DMS153 treated with DMSO at 0.1 percent for 48 hours (cell line): ENCODE results near the gene CXorf65.

ENCODE experiments used
- DNase-seq: peaks from one replicate; lab custom pipeline; 2025; ENCODE audit not compliant: unreplicated experiment; lab: John Stamatoyannopoulos, UW

CXorf65 gene

GRCh38 chrX:71067712-71068043 lies 38.9 kb downstream of the CXorf65 start:
- DNase-seq, result no peak

GRCh38 chrX:71067089-71067488 lies 39.5 kb downstream of the CXorf65 start:
- DNase-seq, result no peak

- no peak for DNase-seq
Measured at GRCh38 chrX:71060127-71060526, 46.4 kb downstream of the CXorf65 start.

- no peak for DNase-seq
Measured at GRCh38 chrX:71057848-71058530, 48.6 kb downstream of the CXorf65 start.

- DNase-seq, result no peak
Measured at GRCh38 chrX:71056867-71057266, 49.7 kb downstream of the CXorf65 start.
